Right lobe of liver (tissue), 6 donors: ENCODE results near the gene BBS1. TPM values are rescaled to one million over a fixed set of nuclear protein-coding genes. Genes with fewer than 3 reads are reported as not detected.
"Not testable (repeated sequence)": the region's sequence is repeated elsewhere in the genome, so short reads cannot be mapped to it uniquely, and the experiment has no call there.

Source experiments
- ATAC-seq, 4 donors: fragments of 200-7000 bp; cut with Tn5 transposase; one replicate each; pipeline ENCODE4 v1.9.1; 2020; ENCODE audit warnings: mild to moderate bottlenecking in 4 of 4, moderate library complexity in 4 of 4
- DNase-seq, 3 donors: peaks; one replicate each; pipeline ENCODE4 v3.0.0-alpha.2; 2020
- H3K27ac ChIP-seq, 3 donors: fragments of 200-600 bp; one replicate each; pipeline ENCODE4 v1.8.0; 2022
- H3K27me3 ChIP-seq, 2 donors: fragments of 200-600 bp; one replicate each; pipeline ENCODE4 v1.8.0; 2022
- H3K36me3 ChIP-seq, 4 donors: fragments of 200-600 bp; sonication (generic) in 1 of 4; one replicate each; pipeline versions ENCODE4 v1.5.1 to v1.8.0; 2017 to 2022; ENCODE audit warnings: control low read depth in 1 of 4
- H3K4me1 ChIP-seq, 4 donors: fragments of 200-600 bp; sonication (generic) in 1 of 4; one replicate each; pipeline versions ENCODE4 v1.5.1 to v1.8.0; 2017 to 2022; ENCODE audit warnings: control low read depth in 1 of 4
- H3K4me3 ChIP-seq, 3 donors: fragments of 200-600 bp; one replicate each; pipeline ENCODE4 v1.8.0; 2022
- H3K9me3 ChIP-seq, 4 donors: fragments of 200-600 bp; sonication (generic) in 1 of 4; one replicate each; pipeline versions ENCODE4 v1.5.1 to v1.8.0; 2017 to 2022; ENCODE audit warnings: control low read depth in 1 of 4
- CTCF ChIP-seq, 4 donors: fragments of 200-600 bp in 3 of 4; fragments of 450-650 bp in 1 of 4; IDR thresholded peaks; one replicate each; pipeline versions ENCODE4 v1.5.1 to v1.8.0; 2016 to 2022; ENCODE audit warnings: antibody characterized with exemption in 4 of 4, mild to moderate bottlenecking in 2 of 4
- POLR2A ChIP-seq: fragments of 450-650 bp; IDR thresholded peaks from one replicate; pipeline ENCODE4 v1.6.1; 2017; ENCODE audit warnings: antibody characterized with exemption, mild to moderate bottlenecking
- WGBS: methylation state at CpG from one replicate; pipeline ENCODE4 v1.1.6; 2018; ENCODE audit warnings: low coverage, low lambda C conversion rate; ENCODE audit not compliant: insufficient coverage; ENCODE audit errors: missing lambda C conversion rate; 5-methylcytosine and 5-hydroxymethylcytosine counted together
- intact Hi-C, 2 donors: fragments of 100-400 bp; cut with DNase I; formaldehyde crosslinking; loops; one replicate each; pipeline versions ENCODE4 v1.11.2 to v1.14.1; 2022
- total RNA-seq, 6 experiments: library from RNA; depleted of rRNA in 2 of 6; stranded (reverse); fragments of >200 nt in 2 of 6; fragmentation: NEBNext Ultra II Directional in 3 of 6; extraction: Animal tissue kit (Norgen Biotek cat#: 25700) in 3 of 6; gene quantifications; one replicate each; pipeline versions ENCODE4 v1.1.0 to v1.2.4, GENCODE V29; 2016 to 2023
- donor health status: DM: no; HTN: yes; CAD: no.
- donor health status: DM: no; HTN: no; CAD: no.
- donor health status: DM: no; HTN: no; CAD: no.
- donor health status: DM: no; HTN: yes; CAD: no.
- donor health status: DM: no; HTN: yes; CAD: no.

Gene BBS1
- total RNA-seq, 6 experiments from 2014 or later = 6.2 to 18.1 (median 11.2) TPM

GRCh38 chr11:66531841-66532240 lies 21.4 kb downstream of the BBS1 start:
- H3K9me3 ChIP-seq = no peaks in the 10 kb centered on the region
- TF ChIP-seq CTCF (IDR thresholded peaks at IDR 0.05) (no peak), POLR2A (no peak)
- no CpG with 5 or more reads among the region's 11 CpGs for WGBS
- no peaks in the 10 kb centered on the region for H3K4me1 ChIP-seq
- intact Hi-C loops = no loop called here
- H3K27me3 ChIP-seq = no peaks in the 10 kb centered on the region
- ATAC-seq (peak in 1 of 4 donors; percentile 15), DNase-seq (no peak)
- no peak overlapping the region for H3K27ac ChIP-seq
- peaks cover 0 to 4% (median 0%) of the 10 kb centered on the region in 4 donors for H3K36me3 ChIP-seq
- no peak overlapping the region for H3K4me3 ChIP-seq

DNA sequence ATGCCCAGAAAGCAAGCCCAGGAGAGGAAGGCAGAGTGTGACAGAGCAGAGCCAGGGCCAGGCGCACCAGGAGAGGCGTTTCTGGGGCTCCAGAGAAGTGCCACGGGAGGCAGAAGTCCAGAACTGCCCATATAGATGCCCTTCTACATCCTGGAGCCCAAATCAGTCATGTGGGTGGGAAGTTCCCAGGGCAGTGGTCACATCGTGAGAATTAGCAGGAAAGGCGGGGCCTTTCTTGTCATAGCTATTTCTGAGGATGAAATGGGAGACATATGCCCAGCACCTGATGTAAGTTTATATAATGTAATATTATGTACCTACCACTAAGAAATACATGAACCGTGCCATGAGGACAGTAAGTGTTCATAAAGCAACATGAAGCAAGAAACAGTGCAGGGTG lies 22.3 kb downstream of the BBS1 start:
- 83% methylated on average over 6 of the region's 6 CpGs for WGBS
- DNase-seq = no peak
- Histone ChIP-seq H3K27me3 (no peaks in the 10 kb centered on the region), H3K9me3 (no peaks in the 10 kb centered on the region), H3K27ac (no peak overlapping the region), H3K4me3 (no peak overlapping the region), H3K4me1 (no peaks in the 10 kb centered on the region), H3K36me3 (peaks cover 0 to 4% (median 0%) of the 10 kb centered on the region in 4 donors)
- ATAC-seq = no peak
- intact Hi-C loops = no loop called here
- TF ChIP-seq CTCF (IDR thresholded peaks at IDR 0.05) = no peak
- no peak for TF ChIP-seq POLR2A

DNA sequence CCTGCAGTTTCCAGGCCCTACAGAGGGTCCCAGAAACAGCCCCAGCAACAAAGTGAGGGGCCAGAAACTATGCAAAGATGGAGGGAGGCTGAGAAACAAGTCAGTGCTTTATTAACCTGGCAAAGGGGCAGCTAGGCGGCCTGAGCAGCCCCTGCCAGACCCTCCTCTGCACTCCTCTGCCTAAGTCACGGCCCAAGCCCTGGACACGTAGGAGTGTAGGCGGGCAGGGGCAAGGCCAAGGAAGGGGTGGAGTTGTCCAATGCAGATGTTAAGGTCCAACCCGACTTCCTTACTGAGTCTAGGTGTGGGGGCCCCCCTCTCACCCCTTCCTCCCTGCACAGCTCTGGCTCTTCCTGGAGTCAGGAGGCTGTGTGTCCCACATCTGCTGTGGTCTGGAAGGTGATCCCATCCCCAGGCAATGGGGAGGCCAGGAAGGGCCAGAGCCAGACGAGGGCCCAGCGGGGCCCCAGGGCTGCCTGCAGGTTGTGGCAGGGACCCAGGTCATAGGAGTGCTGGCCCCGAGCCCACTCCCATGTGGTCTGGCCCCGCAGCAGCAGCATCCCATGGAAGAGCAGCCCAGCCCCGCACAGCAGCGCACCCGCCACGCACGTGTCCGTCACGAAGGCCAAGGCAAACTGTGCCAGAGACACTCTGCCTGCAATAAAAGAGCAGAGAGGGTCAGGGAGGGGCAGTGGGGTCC lies 28.9 kb downstream of the BBS1 start:
- peaks cover 0 to 4% (median 0%) of the 10 kb centered on the region in 4 donors for H3K36me3 ChIP-seq
- DNase-seq (no peak), ATAC-seq (no peak)
- H3K4me1 ChIP-seq = peaks cover 0 to under 1% (median 0%) of the 10 kb centered on the region in 4 donors
- H3K27me3 ChIP-seq = no peaks in the 10 kb centered on the region
- H3K27ac ChIP-seq = no peak overlapping the region
- H3K4me3 ChIP-seq = no peak overlapping the region
- no peaks in the 10 kb centered on the region for H3K9me3 ChIP-seq
- TF ChIP-seq CTCF (IDR thresholded peaks at IDR 0.05) (no peak), POLR2A (no peak)
- 86% methylated on average over 5 of the region's 16 CpGs for WGBS
- intact Hi-C loops = no loop called here

- no peak for ATAC-seq
- Histone ChIP-seq H3K4me1 (peaks cover 0 to 4% (median 0%) of the 10 kb centered on the region in 4 donors), H3K9me3 (no peaks in the 10 kb centered on the region), H3K27me3 (no peaks in the 10 kb centered on the region), H3K4me3 (no peak overlapping the region), H3K27ac (no peak overlapping the region), H3K36me3 (peaks cover 0 to 4% (median 0%) of the 10 kb centered on the region in 4 donors)
- DNase-seq = no peak
- TF ChIP-seq CTCF (IDR thresholded peaks at IDR 0.05) (no peak), POLR2A (no peak)
- 90% methylated on average over 2 of the region's 10 CpGs for WGBS
- intact Hi-C loops = no loop called here
Observed at GRCh38 chr11:66539870-66540213, 29.4 kb downstream of the BBS1 start.

- intact Hi-C loops, H3K36me3 ChIP-seq, H3K4me1 ChIP-seq, H3K27ac ChIP-seq, H3K9me3 ChIP-seq, H3K4me3 ChIP-seq, H3K27me3 ChIP-seq: not testable (repeated sequence)
- 51% methylated on average over 8 of the region's 8 CpGs for WGBS
- DNase-seq = peak in 1 of 3 donors; percentile 65
- peak in 3 of 4 donors; percentile 47 to 76 (median 60) for ATAC-seq
Observed at GRCh38 chr11:66540598-66540997, 30.2 kb downstream of the BBS1 start.
